GM12864 (cell line): Measurements from ENCODE around the gene DERL2.

Experiments used
- DNase-seq: peaks from one replicate; pipeline ENCODE4 v3.0.0-alpha.2; 2011; ENCODE audit warnings: low read depth
- H3K4me3 ChIP-seq: 2 replicates; pipeline ENCODE4 v1.5.1; 2011; ENCODE audit warnings: mild to moderate bottlenecking, low read depth, low read length, control low read depth
- CTCF ChIP-seq: IDR thresholded peaks from 2 replicates; pipeline ENCODE4 v1.5.1; 2011; ENCODE audit warnings: low read depth, mild to moderate bottlenecking, moderate library complexity, low read length, control low read depth, inconsistent platforms; ENCODE audit errors: missing control alignments

DERL2 gene

GRCh38 chr17:5486206-5487124, 487 bp upstream of the DERL2 start, which contains the start of gene MIS12:
Gene MIS12 (plus strand): TSS chr17:5486566. CDS start chr17:5488863, 2,297 bp downstream.
- peak; percentile 97 for DNase-seq
- no peak for TF ChIP-seq CTCF
- H3K4me3 ChIP-seq = peak within 1 kb of the TSS; percentile 96

- DNase-seq = no peak
- H3K4me3 ChIP-seq = no peak overlapping the region
- TF ChIP-seq CTCF = no peak
Observed at GRCh38 chr17:5481451-5481850, 4.5 kb downstream of the DERL2 start.

- TF ChIP-seq CTCF = no peak
- H3K4me3 ChIP-seq = no peak overlapping the region
- DNase-seq = no peak
Observed at GRCh38 chr17:5480962-5481361, 5.0 kb downstream of the DERL2 start.

- DNase-seq = no peak
- H3K4me3 ChIP-seq = no peak overlapping the region
- TF ChIP-seq CTCF = no peak
Observed at GRCh38 chr17:5478992-5479391, 7.0 kb downstream of the DERL2 start.

GRCh38 chr17:5473906-5474305, 12.1 kb downstream of the DERL2 start:
- TF ChIP-seq CTCF = no peak
- no peak overlapping the region for H3K4me3 ChIP-seq
- DNase-seq = no peak

- DNase-seq = no peak
- no peak overlapping the region for H3K4me3 ChIP-seq
- no peak for TF ChIP-seq CTCF
Observed at GRCh38 chr17:5472511-5472910, 13.5 kb downstream of the DERL2 start.

GRCh38 chr17:5468075-5468473, 17.9 kb downstream of the DERL2 start:
- H3K4me3 ChIP-seq = peak overlapping the region; percentile 81
- DNase-seq = no peak
- TF ChIP-seq CTCF = no peak
